NCI-H82 treated with DMSO at 0.1 percent for 48 hours (cell line): ENCODE results near the gene SARS1.
"Not testable (repeated sequence)": the region's sequence is repeated elsewhere in the genome, so short reads cannot be mapped to it uniquely, and the experiment has no call there.

Source experiments
- DNase-seq: peaks from one replicate; lab custom pipeline; 2025; ENCODE audit not compliant: unreplicated experiment; lab: John Stamatoyannopoulos, UW

SARS1 gene, protein sequence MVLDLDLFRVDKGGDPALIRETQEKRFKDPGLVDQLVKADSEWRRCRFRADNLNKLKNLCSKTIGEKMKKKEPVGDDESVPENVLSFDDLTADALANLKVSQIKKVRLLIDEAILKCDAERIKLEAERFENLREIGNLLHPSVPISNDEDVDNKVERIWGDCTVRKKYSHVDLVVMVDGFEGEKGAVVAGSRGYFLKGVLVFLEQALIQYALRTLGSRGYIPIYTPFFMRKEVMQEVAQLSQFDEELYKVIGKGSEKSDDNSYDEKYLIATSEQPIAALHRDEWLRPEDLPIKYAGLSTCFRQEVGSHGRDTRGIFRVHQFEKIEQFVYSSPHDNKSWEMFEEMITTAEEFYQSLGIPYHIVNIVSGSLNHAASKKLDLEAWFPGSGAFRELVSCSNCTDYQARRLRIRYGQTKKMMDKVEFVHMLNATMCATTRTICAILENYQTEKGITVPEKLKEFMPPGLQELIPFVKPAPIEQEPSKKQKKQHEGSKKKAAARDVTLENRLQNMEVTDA

GRCh38 chr1:109213824-109214693, at the start of gene SARS1:
Gene SARS1 (plus strand): TSS chr1:109213918. CDS start chr1:109213993, 75 bp downstream.
- DNase-seq: peak; percentile 79

GRCh38 chr1:109164538-109164937, 49.2 kb upstream of the SARS1 start:
- DNase-seq: no peak

DNA sequence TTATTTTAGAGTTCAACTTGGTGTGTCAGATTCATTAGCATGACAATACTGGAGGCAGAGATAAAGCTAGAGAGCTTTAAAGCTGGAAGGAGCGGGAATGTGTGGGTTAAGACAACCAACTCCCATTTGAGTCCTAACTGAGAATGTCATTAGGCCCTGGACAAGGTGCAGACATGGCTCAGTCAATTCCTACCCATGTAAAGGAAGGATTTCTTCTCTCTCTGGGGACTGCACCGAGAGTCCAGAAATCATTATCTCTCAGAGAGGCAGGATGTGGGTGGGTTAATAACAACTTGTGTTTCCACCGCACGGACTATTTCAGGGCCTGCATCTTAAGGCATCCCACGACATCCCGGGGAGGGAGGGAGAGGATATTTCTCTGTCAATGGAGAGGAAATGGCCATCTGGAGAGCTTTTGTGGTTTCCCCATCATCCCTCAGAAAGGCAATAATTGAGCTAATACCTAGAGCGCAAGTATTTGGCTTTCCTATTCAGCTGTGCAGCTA, 46.7 kb upstream of the SARS1 start:
- peak; percentile 17 for DNase-seq

GRCh38 chr1:109170035-109170764, 43.5 kb upstream of the SARS1 start:
- DNase-seq: no peak

GRCh38 chr1:109171646-109172045, 42.1 kb upstream of the SARS1 start:
- no peak for DNase-seq

DNA sequence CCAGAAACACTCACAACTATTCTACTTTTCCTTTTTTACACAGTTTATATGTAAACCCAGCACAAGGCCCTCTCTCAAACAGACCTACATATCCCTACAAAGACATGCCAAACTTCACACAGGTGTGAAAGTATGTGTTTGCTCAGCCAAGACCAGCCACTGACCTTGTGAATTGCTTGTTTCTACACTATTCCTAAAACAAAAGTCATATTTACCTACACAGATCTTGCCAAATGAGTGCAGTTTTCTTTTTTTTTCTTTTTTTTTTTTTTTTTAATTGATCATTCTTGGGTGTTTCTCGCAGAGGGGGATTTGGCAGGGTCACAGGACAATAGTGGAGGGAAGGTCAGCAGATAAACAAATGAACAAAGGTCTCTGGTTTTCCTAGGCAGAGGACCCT, 37.4 kb upstream of the SARS1 start:
- DNase-seq: not testable (repeated sequence)

GRCh38 chr1:109180715-109181084, 33.0 kb upstream of the SARS1 start:
- DNase-seq: not testable (repeated sequence)

- peak; percentile 9 for DNase-seq
Measured at GRCh38 chr1:109181085-109181806, 32.5 kb upstream of the SARS1 start.

DNA sequence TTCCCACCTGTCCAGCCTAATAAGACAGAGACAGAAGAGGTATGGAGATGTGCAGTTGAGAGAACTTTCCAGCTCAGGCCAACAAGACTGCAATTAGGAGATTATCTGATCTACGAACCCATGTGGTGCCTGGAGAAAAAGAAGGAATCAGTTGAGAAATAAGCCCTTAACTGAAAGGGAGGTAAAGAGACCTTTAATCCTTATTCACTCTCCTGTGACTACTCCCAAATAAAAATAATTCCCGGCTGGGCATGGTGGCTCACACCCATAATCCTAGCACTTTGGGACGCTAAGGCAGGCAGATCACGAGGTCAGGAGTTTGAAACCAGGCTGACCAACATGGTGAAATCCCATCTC, 31.9 kb upstream of the SARS1 start:
- DNase-seq: peak; percentile 76

- no peak for DNase-seq
Measured at GRCh38 chr1:109183058-109183738, 30.5 kb upstream of the SARS1 start.

GRCh38 chr1:109184687-109185086, 29.0 kb upstream of the SARS1 start:
- no peak for DNase-seq

- DNase-seq: no peak
Measured at GRCh38 chr1:109185357-109185756, 28.4 kb upstream of the SARS1 start.

DNA sequence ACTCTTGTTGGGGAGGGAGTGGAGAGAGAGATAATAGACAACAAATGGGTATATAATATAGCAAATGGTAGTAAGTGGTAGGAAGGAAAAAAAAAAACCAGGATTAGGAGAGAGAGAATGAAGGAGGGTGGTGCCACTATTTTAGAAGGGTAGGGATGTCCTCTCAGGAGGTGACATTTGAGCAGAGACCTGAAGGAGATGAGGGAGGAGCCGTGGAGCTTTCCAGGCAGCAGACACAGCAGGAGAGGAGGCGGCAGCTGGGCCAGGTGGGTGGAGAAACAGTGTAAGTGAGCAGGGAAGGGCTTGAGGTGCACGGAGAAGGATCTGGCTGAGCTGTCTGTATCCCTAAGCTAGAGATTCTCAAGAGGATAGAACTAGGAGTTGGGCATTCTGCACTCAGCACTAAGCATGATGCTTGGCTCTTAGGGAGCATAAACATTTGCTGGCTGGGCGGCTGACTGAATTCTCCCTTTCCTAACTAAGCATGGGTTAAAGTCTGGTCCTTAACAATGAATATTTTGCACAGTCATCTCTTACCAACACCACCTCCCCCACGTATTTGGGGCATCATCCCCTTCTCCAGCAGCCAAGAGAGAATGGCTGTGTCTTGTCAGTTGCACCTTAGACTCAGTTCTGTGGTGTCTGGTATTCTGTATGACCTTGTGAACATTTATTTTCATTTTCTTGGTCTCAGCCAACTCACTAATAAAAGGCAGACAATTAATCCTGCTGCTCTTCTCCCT, 27.6 kb upstream of the SARS1 start:
- DNase-seq: peak; percentile 17

DNA sequence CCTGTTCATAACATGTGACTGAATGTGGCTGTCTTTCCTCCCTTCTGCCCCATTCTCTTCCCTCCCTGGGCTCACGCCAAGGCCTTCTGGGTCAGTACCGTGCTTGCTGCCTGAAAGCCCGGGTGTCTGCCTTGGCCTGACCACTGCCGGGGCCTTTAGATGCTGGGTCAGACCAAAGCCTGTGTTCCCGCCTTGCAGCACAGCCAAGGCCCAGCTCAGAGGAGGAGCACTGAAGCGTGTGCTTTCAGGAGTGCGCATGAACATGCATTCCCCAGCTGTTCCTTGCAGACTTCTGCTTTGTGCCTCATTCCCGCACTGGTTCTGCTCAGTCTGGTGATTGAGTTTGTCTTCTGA, 27.0 kb upstream of the SARS1 start:
- DNase-seq: no peak

- no peak for DNase-seq
Measured at GRCh38 chr1:109187127-109187526, 26.6 kb upstream of the SARS1 start.

GRCh38 chr1:109188200-109188599, 25.5 kb upstream of the SARS1 start:
- no peak for DNase-seq

DNA sequence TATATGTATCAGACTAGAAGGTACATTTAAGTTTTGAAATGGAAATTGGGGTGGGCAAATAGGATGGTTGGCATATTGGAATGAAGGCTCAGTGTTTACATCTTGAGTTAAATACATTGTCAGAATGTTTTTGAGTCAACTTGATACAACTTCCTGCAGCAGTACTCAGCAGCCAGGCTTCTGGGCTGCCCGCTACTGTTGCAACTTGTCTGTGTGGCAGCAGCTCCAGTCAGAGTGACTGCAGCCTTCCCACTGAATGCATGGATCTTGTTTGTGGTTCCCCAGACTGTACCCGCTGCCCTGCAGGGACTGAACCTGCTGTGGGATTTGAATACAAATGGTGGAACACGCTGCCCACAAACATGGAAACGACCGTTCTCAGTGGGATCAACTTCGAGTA, 24.9 kb upstream of the SARS1 start:
- no peak for DNase-seq

- DNase-seq: no peak
Measured at GRCh38 chr1:109190189-109190588, 23.5 kb upstream of the SARS1 start.

DNA sequence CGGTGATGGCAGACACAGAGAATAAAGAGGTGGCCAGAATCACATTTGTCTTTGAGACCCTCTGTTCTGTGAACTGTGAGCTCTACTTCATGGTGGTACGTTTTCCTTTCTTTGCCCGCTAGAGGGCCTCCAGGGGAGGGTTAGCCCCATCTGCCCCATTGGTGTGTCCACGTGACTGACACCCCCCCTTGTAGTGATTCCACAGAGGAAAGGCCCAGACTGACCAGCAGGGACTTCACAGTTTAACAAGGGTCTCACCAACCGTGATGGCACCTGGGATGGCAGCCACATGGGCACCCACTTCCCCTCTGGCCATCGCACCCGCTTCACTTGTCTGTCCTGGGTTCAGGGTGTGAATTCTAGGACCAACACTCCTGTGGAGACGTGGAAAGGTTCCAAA, 22.3 kb upstream of the SARS1 start:
- no peak for DNase-seq
